ENCODE measurements around the gene BDKRB2. TPM values are rescaled to one million over a fixed set of nuclear protein-coding genes. Genes with fewer than 3 reads are reported as not detected.

BDKRB2 gene
- total and polyA plus RNA-seq, 2 of the 8 experiments (the other 6 are each of a cell fraction or from before 2014, with no cell fraction given), result 0.13 to 0.21 TPM

DNA sequence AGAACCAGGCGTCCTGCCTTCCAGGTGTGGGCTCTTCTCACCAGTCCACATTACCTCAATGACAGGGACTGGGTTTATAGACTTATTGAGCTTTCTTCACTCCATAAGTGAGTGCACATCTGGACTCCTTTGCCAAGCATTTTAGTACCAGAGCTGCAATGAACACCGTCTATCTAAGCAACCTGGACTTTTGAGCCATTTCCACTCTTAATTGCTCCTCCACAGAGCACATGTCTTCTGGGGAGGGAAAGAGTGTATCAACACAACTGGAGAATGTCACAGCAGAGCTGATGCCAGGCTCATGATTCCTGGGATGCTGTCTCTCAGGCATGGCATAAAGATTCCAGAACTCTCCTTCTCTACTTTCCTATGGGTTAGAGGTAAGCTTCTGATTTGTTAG, 43.0 kb upstream of the BDKRB2 start:
- CTCF ChIA-PET (ENCODE audit: partially characterized antibody), result interaction anchor here (0.7 to 0.9 kb wide), 3 partner anchors 64 to 266 kb away, joined by 3 read pairs; no protein-coding TSS in a partner anchor
- WGBS, 2 experiments (ENCODE audit: extremely low coverage in 1 of 2, insufficient coverage in 1 of 2, insufficient read length in 1 of 2, insufficient replicate concordance in 2 of 2, low coverage in 1 of 2, low lambda C conversion rate in 2 of 2, missing lambda C conversion rate in 1 of 2), result 84% methylated on average over 2 of the region's 2 CpGs; no CpG with 5 or more reads in 1 of the 2 experiments
- TF ChIP-seq TCF12 (IDR thresholded peaks at IDR 0.05; ENCODE audit: low read depth, low read length), result no peak
- no peak for TF ChIP-seq ASH2L (IDR thresholded peaks at IDR 0.05; ENCODE audit: low read length)
- no peak for TF ChIP-seq KDM1A (IDR thresholded peaks at IDR 0.05; ENCODE audit: borderline replicate concordance, low read length)
- TF ChIP-seq ATF2 (IDR thresholded peaks at IDR 0.05; ENCODE audit: low read length), result no peak
- no peak for TF ChIP-seq CHD1 (IDR thresholded peaks at IDR 0.05; ENCODE audit: low read depth, low read length)
- TF ChIP-seq HDAC2 (IDR thresholded peaks at IDR 0.05; ENCODE audit: borderline replicate concordance in 1 of 2, low read depth in 2 of 2, low read length in 2 of 2), result no peak
- TF ChIP-seq TEAD4 (IDR thresholded peaks at IDR 0.05; ENCODE audit: low read depth, low read length), result no peak
- TF ChIP-seq, protein P1, sequence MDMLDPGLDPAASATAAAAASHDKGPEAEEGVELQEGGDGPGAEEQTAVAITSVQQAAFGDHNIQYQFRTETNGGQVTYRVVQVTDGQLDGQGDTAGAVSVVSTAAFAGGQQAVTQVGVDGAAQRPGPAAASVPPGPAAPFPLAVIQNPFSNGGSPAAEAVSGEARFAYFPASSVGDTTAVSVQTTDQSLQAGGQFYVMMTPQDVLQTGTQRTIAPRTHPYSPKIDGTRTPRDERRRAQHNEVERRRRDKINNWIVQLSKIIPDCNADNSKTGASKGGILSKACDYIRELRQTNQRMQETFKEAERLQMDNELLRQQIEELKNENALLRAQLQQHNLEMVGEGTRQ (IDR thresholded peaks at IDR 0.05; ENCODE audit: low read length), result no peak
- no peak for TF ChIP-seq CHD2 (IDR thresholded peaks at IDR 0.05; ENCODE audit: low read length)
- no peak for TF ChIP-seq SIN3A (conservative IDR thresholded peaks at IDR 0.05 in 1 of 2, IDR thresholded peaks at IDR 0.05 in 1 of 2; ENCODE audit: low read depth in 1 of 2, low read length in 2 of 2)
- no peak for TF ChIP-seq SP1 (IDR thresholded peaks at IDR 0.05; ENCODE audit: low read depth, low read length)
- no peak for TF ChIP-seq YY1 (IDR thresholded peaks at IDR 0.05; ENCODE audit: low read depth, low read length)

More for the DNA sequence above, 43.0 kb upstream of the BDKRB2 start:
- Histone ChIP-seq H3K79me2 (ENCODE audit: control insufficient read depth in 1 of 2, insufficient read depth in 2 of 2, low read length in 2 of 2) (no peaks in the 10 kb centered on the region), H3K4me2 (ENCODE audit: insufficient read depth in 1 of 2, low read depth in 2 of 2, low read length in 2 of 2) (no peak overlapping the region), H3K9ac (replicated peaks in 1 of 4; ENCODE audit: extremely low read depth in 1 of 4, low read depth in 3 of 4, low read length in 3 of 4) (no peak overlapping the region), H2AK5ac (ENCODE audit: low read depth, low read length) (no peak overlapping the region), H3K9me3 (ENCODE audit: insufficient read depth in 2 of 2, low read depth in 1 of 2, low read length in 1 of 2) (no peaks in the 10 kb centered on the region), H3K27me3 (replicated peaks in 1 of 4; ENCODE audit: control insufficient read depth in 3 of 4, extremely low read depth in 1 of 4, insufficient read depth in 3 of 4, low read length in 3 of 4) (no peaks in the 10 kb centered on the region; a peak in 1 of 7 replicates), H4K91ac (replicated peaks; ENCODE audit: insufficient read length, low read length) (no peak overlapping the region), H3K56ac (replicated peaks; ENCODE audit: insufficient read length, low read depth, low read length) (no peak overlapping the region), H3K23ac (ENCODE audit: insufficient read length) (no peak overlapping the region), H2BK120ac (replicated peaks; ENCODE audit: low read depth, low read length) (no peak overlapping the region), H4K5ac (ENCODE audit: insufficient read length, low read depth, low read length) (no peak overlapping the region), H2AFZ (ENCODE audit: low read length) (no peak overlapping the region), H4K20me1 (replicated peaks in 1 of 2; ENCODE audit: control insufficient read depth in 1 of 2, insufficient read depth in 2 of 2, low read length in 2 of 2) (no peaks in the 10 kb centered on the region), H3K4me3 (ENCODE audit: extremely low read depth in 1 of 4, insufficient read depth in 2 of 4, low read depth in 3 of 4, low read length in 4 of 4) (no peak overlapping the region), H3K23me2 (ENCODE audit: low read depth, low read length) (no peaks in the 10 kb centered on the region), H2BK20ac (ENCODE audit: low read length) (no peak overlapping the region), H3K4ac (replicated peaks; ENCODE audit: insufficient read length, low read depth, low read length) (no peak overlapping the region), H2BK5ac (ENCODE audit: low read depth, low read length) (no peak overlapping the region), H4K8ac (ENCODE audit: extremely low read depth, insufficient read depth, low read length) (no peak overlapping the region), H3K18ac (ENCODE audit: extremely low read depth, low read length) (no peak overlapping the region), H3K27ac (ENCODE audit: low read depth, low read length) (no peak overlapping the region), H3K36me3 (ENCODE audit: control insufficient read depth in 2 of 4, insufficient read depth in 4 of 4, low read length in 3 of 4) (no peaks in the 10 kb centered on the region), H3K4me1 (replicated peaks in 1 of 4; ENCODE audit: control insufficient read depth in 3 of 4, insufficient read depth in 4 of 4, low read length in 3 of 4) (no peaks in the 10 kb centered on the region), H3K14ac (ENCODE audit: insufficient read length) (no peak overlapping the region), H3K79me1 (ENCODE audit: low read depth, low read length) (no peaks in the 10 kb centered on the region), H2BK12ac (ENCODE audit: low read depth, low read length) (no peak overlapping the region), H2BK15ac (ENCODE audit: low read length) (no peak overlapping the region)
- POLR2A ChIA-PET (ENCODE audit: partially characterized antibody), result no interaction called here
- FAIRE-seq (no peak), DNase-seq (ENCODE audit: low read depth in 1 of 2, low spot score in 2 of 2) (no peak)

All from H1 (cell line).